Naive thymus-derived CD8-positive, alpha-beta T cell (primary cell): ENCODE data around the gene GABRG3. TPM values are rescaled to one million over a fixed set of nuclear protein-coding genes. Genes with fewer than 3 reads are reported as not detected.
"Not testable (repeated sequence)": the region's sequence is repeated elsewhere in the genome, so short reads cannot be mapped to it uniquely, and the experiment has no call there.

ENCODE experiments used
- ATAC-seq, 2 donors: fragments of 150-1000 bp; cut with Tn5 transposase in 1 of 2; sonication (Bioruptor Pico), chemical (Tn5 transposase) in 1 of 2; 1 replicate in 1 of 2; 2 replicates in 1 of 2; pipeline ENCODE4 v1.10.0; 2021; ENCODE audit warnings: mild to moderate bottlenecking in 2 of 2, moderate library complexity in 2 of 2
- POLR2A ChIA-PET: fragments of 350-600 bp; sonication (Branson Sonifier 250); formaldehyde crosslinking; loops from one replicate; lab custom pipeline; 2021; ENCODE audit warnings: antibody characterized with exemption; lab: Charles Lee
- DNase-seq, 10 donors: peaks; one replicate each; pipeline versions ENCODE4 v3.0.0 to v3.0.0-alpha.2; 2020 to 2022
- H3K27ac Mint-ChIP-seq, 10 donors: one replicate each; pipeline ENCODE4 v1.8.0; 2020 to 2022; ENCODE audit warnings: mild to moderate bottlenecking in 10 of 10, mixed read lengths in 10 of 10, moderate library complexity in 4 of 10, inconsistent platforms in 1 of 10
- H3K27me3 Mint-ChIP-seq, 5 donors: one replicate each; pipeline ENCODE4 v1.8.0; 2021 to 2022; ENCODE audit warnings: mixed read lengths in 5 of 5
- H3K36me3 Mint-ChIP-seq, 3 donors: one replicate each; pipeline ENCODE4 v1.8.0; 2020 to 2022; ENCODE audit warnings: mixed read lengths in 3 of 3, mild to moderate bottlenecking in 2 of 3, inconsistent platforms in 1 of 3
- H3K4me1 Mint-ChIP-seq, 4 donors: one replicate each; pipeline ENCODE4 v1.8.0; 2021 to 2022; ENCODE audit warnings: mixed read lengths in 4 of 4
- H3K4me3 Mint-ChIP-seq, 10 donors: one replicate each; pipeline ENCODE4 v1.8.0; 2020 to 2022; ENCODE audit warnings: mild to moderate bottlenecking in 10 of 10, mixed read lengths in 10 of 10, moderate library complexity in 6 of 10, inconsistent platforms in 1 of 10
- H3K9me3 Mint-ChIP-seq, 9 donors: one replicate each; pipeline ENCODE4 v1.8.0; 2020 to 2022; ENCODE audit warnings: mixed read lengths in 9 of 9, mild to moderate bottlenecking in 3 of 9, inconsistent platforms in 1 of 9, moderate library complexity in 1 of 9
- polyA plus RNA-seq, 3 donors: library from polyadenylated mRNA; unstranded; fragments of 300-500 nt; fragmentation: Illumina TruSeq; gene quantifications; one replicate each; pipeline ENCODE4 v1.2.3, GENCODE V29; 2021
- total RNA-seq, 8 experiments: library from RNA in 2 of 8; stranded (reverse) in 2 of 8; gene quantifications; one replicate each; pipeline ENCODE4 v1.2.3 and lab custom pipeline; 2021 to 2026

Gene GABRG3
- total and polyA plus RNA-seq, 5 experiments from 2014 or later: not detected

DNA sequence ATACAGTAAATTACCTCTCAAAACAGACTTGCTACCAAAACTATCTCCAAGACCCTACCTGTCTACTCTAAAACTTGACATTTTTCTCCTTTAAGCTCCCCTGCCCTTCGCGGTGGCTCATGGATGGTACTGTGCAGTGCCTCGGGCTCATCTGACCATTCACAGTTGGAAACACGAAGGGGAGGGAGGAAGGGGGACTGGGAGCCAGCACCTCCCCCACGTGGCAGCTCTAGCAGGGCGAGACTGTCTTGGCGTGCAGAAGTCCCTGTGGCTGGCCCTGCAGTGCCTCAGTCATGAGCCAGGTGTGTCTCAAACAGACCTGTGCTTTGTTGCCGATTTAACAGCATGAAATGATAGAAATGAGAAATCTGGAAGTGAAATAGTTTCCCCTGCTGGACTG is 372.0 kb downstream of the GABRG3 start:
- Mint-ChIP-seq H3K27ac (no peak overlapping the region), H3K9me3 (peaks cover 0 to 12% (median 4%) of the 10 kb centered on the region in 9 donors), H3K27me3 (no peaks in the 10 kb centered on the region), H3K36me3 (no peaks in the 10 kb centered on the region), H3K4me1 (no peaks in the 10 kb centered on the region), H3K4me3 (no peak overlapping the region)
- no peak for ATAC-seq
- POLR2A ChIA-PET: no interaction called here
- DNase-seq: no peak

- peaks cover 0 to 9% (median 5%) of the 10 kb centered on the region in 9 donors for H3K9me3 Mint-ChIP-seq
- ATAC-seq (no peak), DNase-seq (no peak)
- H3K4me3 Mint-ChIP-seq: no peak overlapping the region
- no peaks in the 10 kb centered on the region for H3K36me3 Mint-ChIP-seq
- POLR2A ChIA-PET: no interaction called here
- no peaks in the 10 kb centered on the region for H3K27me3 Mint-ChIP-seq
- H3K27ac Mint-ChIP-seq: no peak overlapping the region
- H3K4me1 Mint-ChIP-seq: no peaks in the 10 kb centered on the region
Observed at GRCh38 chr15:27352136-27352535, 381.2 kb downstream of the GABRG3 start.

GRCh38 chr15:27353856-27354255 is 382.9 kb downstream of the GABRG3 start:
- H3K27ac Mint-ChIP-seq: no peak overlapping the region
- no peak overlapping the region for H3K4me3 Mint-ChIP-seq
- ATAC-seq (no peak), DNase-seq (no peak)
- H3K27me3 Mint-ChIP-seq: peaks cover 0 to 5% (median 0%) of the 10 kb centered on the region in 5 donors
- H3K4me1 Mint-ChIP-seq: no peaks in the 10 kb centered on the region
- peaks cover 0 to 12% (median 5%) of the 10 kb centered on the region in 9 donors for H3K9me3 Mint-ChIP-seq
- POLR2A ChIA-PET: no interaction called here
- H3K36me3 Mint-ChIP-seq: no peaks in the 10 kb centered on the region

DNA sequence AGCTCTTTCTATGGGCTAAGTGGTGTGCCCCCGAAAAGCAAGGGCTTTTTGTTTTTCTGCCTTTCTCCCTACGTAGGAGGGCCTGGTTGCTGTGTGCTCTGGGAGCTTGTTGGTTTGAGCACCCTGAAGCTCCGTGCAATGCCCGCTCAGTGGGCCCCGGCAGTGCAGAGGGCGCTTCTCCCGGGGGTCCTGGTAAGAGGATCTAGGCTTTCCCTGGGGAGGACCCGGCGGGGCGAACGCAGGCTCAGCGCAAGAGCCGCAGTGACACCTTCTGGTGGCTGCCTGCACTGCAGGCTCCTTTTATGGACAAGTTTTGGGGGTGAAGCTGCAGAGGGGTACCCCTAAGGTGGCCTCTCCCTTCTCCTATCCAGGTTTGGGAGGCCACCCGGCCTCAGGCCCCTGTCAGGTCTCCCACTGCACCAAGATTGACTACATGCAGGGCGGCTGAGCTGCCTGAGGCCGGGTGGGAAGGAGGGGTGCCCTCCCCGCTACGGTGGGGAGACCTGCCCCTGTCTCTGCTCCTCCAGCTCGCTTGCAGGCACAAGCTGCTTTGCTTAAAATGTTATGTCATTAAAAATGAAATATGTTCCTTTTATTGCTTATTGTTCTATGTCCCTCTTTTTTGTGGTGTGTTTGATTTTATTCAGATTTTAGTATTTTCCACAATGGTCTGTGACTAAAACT is 387.9 kb downstream of the GABRG3 start:
- H3K4me1 Mint-ChIP-seq: no peaks in the 10 kb centered on the region
- ATAC-seq (no peak), DNase-seq (no peak)
- H3K36me3 Mint-ChIP-seq: no peaks in the 10 kb centered on the region
- no peak overlapping the region for H3K27ac Mint-ChIP-seq
- no peak overlapping the region for H3K4me3 Mint-ChIP-seq
- H3K27me3 Mint-ChIP-seq: peaks cover 0 to 9% (median 0%) of the 10 kb centered on the region in 5 donors
- POLR2A ChIA-PET: no interaction called here
- peaks cover 0 to 12% (median 3%) of the 10 kb centered on the region in 9 donors for H3K9me3 Mint-ChIP-seq

DNA sequence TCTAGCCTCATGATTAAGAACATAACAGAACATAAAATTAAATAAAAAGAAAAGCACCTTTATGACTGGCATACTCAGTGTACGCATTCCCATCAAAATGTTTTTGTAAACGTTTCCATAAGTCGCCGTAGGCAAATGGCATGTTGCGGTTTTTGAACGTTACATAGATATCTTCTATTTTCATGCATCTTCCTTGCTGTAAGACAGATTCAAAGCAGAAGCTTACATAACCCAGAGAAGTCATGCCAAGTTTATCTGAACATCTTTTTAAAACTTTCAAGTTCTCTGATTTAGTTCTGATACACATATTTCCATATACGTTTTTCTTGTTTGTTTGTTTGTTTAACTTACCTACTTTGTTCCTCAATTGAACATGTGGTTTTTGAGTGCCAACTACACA is 388.6 kb downstream of the GABRG3 start:
- Mint-ChIP-seq H3K27ac (no peak overlapping the region), H3K27me3 (peaks cover 0 to 9% (median 0%) of the 10 kb centered on the region in 5 donors), H3K9me3 (peaks cover 0 to 12% (median 3%) of the 10 kb centered on the region in 9 donors), H3K4me3 (no peak overlapping the region), H3K4me1 (no peaks in the 10 kb centered on the region), H3K36me3 (no peaks in the 10 kb centered on the region)
- POLR2A ChIA-PET: no interaction called here
- no peak for ATAC-seq
- no peak for DNase-seq

GRCh38 chr15:27360316-27360715 is 389.3 kb downstream of the GABRG3 start:
- Mint-ChIP-seq H3K9me3 (peaks cover 0 to 12% (median 3%) of the 10 kb centered on the region in 9 donors), H3K4me1 (no peaks in the 10 kb centered on the region), H3K4me3 (no peak overlapping the region), H3K36me3 (no peaks in the 10 kb centered on the region), H3K27me3 (peaks cover 0 to 9% (median 0%) of the 10 kb centered on the region in 5 donors), H3K27ac (no peak overlapping the region)
- no peak for ATAC-seq
- POLR2A ChIA-PET: no interaction called here
- no peak for DNase-seq

GRCh38 chr15:27361438-27361837 is 390.5 kb downstream of the GABRG3 start:
- no peak overlapping the region for H3K4me3 Mint-ChIP-seq
- H3K27me3 Mint-ChIP-seq: peaks cover 0 to 9% (median 0%) of the 10 kb centered on the region in 5 donors
- POLR2A ChIA-PET: no interaction called here

GRCh38 chr15:27365456-27365855 is 394.5 kb downstream of the GABRG3 start:
- POLR2A ChIA-PET: no interaction called here
- peaks cover 0 to 3% (median 0%) of the 10 kb centered on the region in 5 donors for H3K27me3 Mint-ChIP-seq
- no peak overlapping the region for H3K4me3 Mint-ChIP-seq
- H3K36me3 Mint-ChIP-seq: peaks cover 0 to 5% (median 0%) of the 10 kb centered on the region in 3 donors
- H3K9me3 Mint-ChIP-seq: peaks cover 0 to 10% (median 0%) of the 10 kb centered on the region in 9 donors
- ATAC-seq (no peak), DNase-seq (no peak)
- no peak overlapping the region for H3K27ac Mint-ChIP-seq
- H3K4me1 Mint-ChIP-seq: no peaks in the 10 kb centered on the region

More at GRCh38 chr15:27361438-27361837, 390.5 kb downstream of the GABRG3 start:
- ATAC-seq (no peak), DNase-seq (no peak)
- no peaks in the 10 kb centered on the region for H3K36me3 Mint-ChIP-seq
- no peaks in the 10 kb centered on the region for H3K4me1 Mint-ChIP-seq
- H3K9me3 Mint-ChIP-seq: peaks cover 0 to 11% (median 3%) of the 10 kb centered on the region in 9 donors
- H3K27ac Mint-ChIP-seq: no peak overlapping the region

GRCh38 chr15:27377391-27377790 is 406.4 kb downstream of the GABRG3 start:
- H3K4me1 Mint-ChIP-seq, DNase-seq, H3K4me3 Mint-ChIP-seq, POLR2A ChIA-PET, H3K27ac Mint-ChIP-seq, H3K27me3 Mint-ChIP-seq, ATAC-seq, H3K36me3 Mint-ChIP-seq: not testable (repeated sequence)
- peaks cover 0 to 21% (median 3%) of the 10 kb centered on the region in 9 donors for H3K9me3 Mint-ChIP-seq

- Mint-ChIP-seq H3K27ac (no peak overlapping the region), H3K9me3 (peaks cover 4 to 35% (median 10%) of the 10 kb centered on the region in 9 donors), H3K4me3 (no peak overlapping the region), H3K27me3 (peaks cover 0 to 16% (median 0%) of the 10 kb centered on the region in 5 donors), H3K36me3 (no peaks in the 10 kb centered on the region), H3K4me1 (no peaks in the 10 kb centered on the region)
- no peak for DNase-seq
- no peak for ATAC-seq
- POLR2A ChIA-PET: no interaction called here
Observed at GRCh38 chr15:27382361-27383025, 411.5 kb downstream of the GABRG3 start.

GRCh38 chr15:27383726-27384125 is 412.7 kb downstream of the GABRG3 start:
- no peak for DNase-seq
- no peak overlapping the region for H3K4me3 Mint-ChIP-seq
- H3K27me3 Mint-ChIP-seq: peaks cover 0 to 16% (median 0%) of the 10 kb centered on the region in 5 donors
- no peak overlapping the region for H3K27ac Mint-ChIP-seq
- ATAC-seq: no peak
- POLR2A ChIA-PET: no interaction called here
- no peaks in the 10 kb centered on the region for H3K4me1 Mint-ChIP-seq
- H3K36me3 Mint-ChIP-seq: no peaks in the 10 kb centered on the region
- H3K9me3 Mint-ChIP-seq: peaks cover 4 to 38% (median 10%) of the 10 kb centered on the region in 9 donors

- Mint-ChIP-seq H3K4me1 (no peaks in the 10 kb centered on the region), H3K9me3 (peaks cover 0 to 23% (median 5%) of the 10 kb centered on the region in 9 donors), H3K27me3 (peaks cover 0 to 1% (median 0%) of the 10 kb centered on the region in 5 donors), H3K27ac (no peak overlapping the region), H3K4me3 (no peak overlapping the region), H3K36me3 (no peaks in the 10 kb centered on the region)
- DNase-seq: no peak
- ATAC-seq: no peak
- POLR2A ChIA-PET: no interaction called here
Observed at GRCh38 chr15:27392163-27392562, 421.2 kb downstream of the GABRG3 start.

DNA sequence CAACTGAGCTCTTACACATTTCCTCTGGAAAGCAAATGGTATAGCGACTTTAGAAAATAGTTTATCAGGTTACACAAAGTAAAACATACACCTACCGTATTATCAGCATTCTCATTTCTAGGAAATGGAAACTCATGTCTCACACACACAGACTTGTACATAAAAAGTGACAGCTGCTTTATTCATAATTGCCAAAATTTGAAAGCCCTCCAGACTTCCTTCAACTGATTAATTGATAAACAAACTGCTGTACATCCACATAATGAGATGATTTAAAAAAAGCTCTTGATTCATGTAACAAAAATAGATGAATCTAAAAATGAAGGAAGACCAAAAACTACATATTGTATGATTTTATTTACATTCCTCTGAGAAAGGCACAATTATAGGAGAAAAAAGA is 425.5 kb downstream of the GABRG3 start:
- no peak overlapping the region for H3K27ac Mint-ChIP-seq
- H3K27me3 Mint-ChIP-seq: peaks cover 0 to 2% (median 0%) of the 10 kb centered on the region in 5 donors
- no peak overlapping the region for H3K4me3 Mint-ChIP-seq
- H3K36me3 Mint-ChIP-seq: peaks cover 0 to 5% (median 0%) of the 10 kb centered on the region in 3 donors
- no peaks in the 10 kb centered on the region for H3K4me1 Mint-ChIP-seq
- ATAC-seq (no peak), DNase-seq (no peak)
- POLR2A ChIA-PET: no interaction called here
- peaks cover 0 to 28% (median 4%) of the 10 kb centered on the region in 9 donors for H3K9me3 Mint-ChIP-seq
